K562 (cell line): ENCODE data around the gene ZFP57. TPM values are rescaled to one million over a fixed set of nuclear protein-coding genes. Genes with fewer than 3 reads are reported as not detected.
A peak's percentile ranks its signal among the peaks of the same experiment; 100 is the strongest.

ENCODE experiments used
- ATAC-seq: fragments of 200-7000 bp; cut with Tn5 transposase; 3 replicates; pipeline ENCODE4 v1.9.1; 2020; ENCODE audit warnings: moderate library complexity
- BruUV-seq: library from RNA; stranded (reverse); fragments of 400-500 nt; replicated peaks from 2 replicates; lab custom pipeline; 2021; lab: Mats Ljungman, UMichigan
- CTCF ChIA-PET: fragments of 300-600 bp; formaldehyde crosslinking; extraction: SDS; loops from one replicate; lab custom pipeline; 2021; ENCODE audit warnings: low intra/inter-chr PET ratio; lab: Yijun Ruan, JAX
- POLR2A ChIA-PET: fragments of 300-600, 350-650 bp; sonication (Branson Sonifier 250); formaldehyde crosslinking; extraction: SDS; loops from one replicate; lab custom pipeline; 2021; ENCODE audit warnings: antibody characterized with exemption, inconsistent platforms; lab: Yijun Ruan, JAX
- DNase-seq, 4 experiments: peaks; one replicate each; pipeline versions ENCODE4 v3.0.0 to v3.0.0-alpha.2; 2011 to 2018; ENCODE audit warnings: low spot score in 3 of 4, mixed read lengths in 3 of 4; ENCODE audit errors: extremely low read depth in 1 of 4
- FAIRE-seq: peaks from 2 replicates; lab custom pipeline; 2011; peaks lifted over from hg19 to GRCh38; lab: Jason Lieb, UNC
- H2AFZ ChIP-seq: 2 replicates; pipeline ENCODE4 v1.6.0; 2011; ENCODE audit warnings: low read depth, low read length, control low read depth, inconsistent platforms
- H3K27ac ChIP-seq: fragments of 200-600 bp; 3 replicates; pipeline ENCODE4 v1.8.0; 2011; ENCODE audit warnings: low read depth, mild to moderate bottlenecking, control low read depth, inconsistent platforms, low read length, moderate library complexity, mixed read lengths; ENCODE audit errors: extremely low read depth
- H3K27me3 ChIP-seq, 2 experiments: fragments of 300-600 bp in 1 of 2; 2 replicates in 1 of 2; 3 replicates in 1 of 2; pipeline versions ENCODE4 v1.6.0 to v1.8.0; 2011; ENCODE audit warnings: inconsistent platforms in 2 of 2, low read length in 2 of 2, mild to moderate bottlenecking in 1 of 2, mixed read lengths in 1 of 2, moderate library complexity in 1 of 2; ENCODE audit not compliant: control insufficient read depth in 2 of 2, insufficient read depth in 2 of 2
- H3K36me3 ChIP-seq: fragments of 300-600 bp; 3 replicates; pipeline ENCODE4 v1.8.0; 2011; ENCODE audit warnings: mild to moderate bottlenecking, low read length, inconsistent platforms; ENCODE audit not compliant: control insufficient read depth, insufficient read depth
- H3K4me1 ChIP-seq, 2 experiments: fragments of 200-600 bp in 1 of 2; replicated peaks in 1 of 2; 2 replicates in 1 of 2; 3 replicates in 1 of 2; pipeline versions ENCODE4 v1.5.1 to v1.8.0; 2011; ENCODE audit warnings: inconsistent platforms in 2 of 2, low read length in 2 of 2, mild to moderate bottlenecking in 1 of 2, mixed read lengths in 1 of 2, moderate library complexity in 1 of 2; ENCODE audit not compliant: control insufficient read depth in 2 of 2, insufficient read depth in 2 of 2
- H3K4me2 ChIP-seq: 2 replicates; pipeline ENCODE4 v1.6.1; 2011; ENCODE audit warnings: low read length, control low read depth, inconsistent platforms, mixed read lengths; ENCODE audit not compliant: insufficient read depth
- H3K4me3 ChIP-seq: fragments of 200-600 bp; sonication (generic), shearing (Covaris generic); 2 replicates; pipeline ENCODE4 v1.5.1; 2016; ENCODE audit warnings: control low read depth, inconsistent platforms
- H3K79me2 ChIP-seq: fragments of 200-600 bp; 3 replicates; pipeline ENCODE4 v1.8.0; 2011; ENCODE audit warnings: low read length, inconsistent platforms; ENCODE audit not compliant: control insufficient read depth, insufficient read depth
- H3K9ac ChIP-seq, 2 experiments: 2 replicates each; pipeline versions ENCODE4 v1.6.0 to v1.6.1; 2011; ENCODE audit warnings: low read depth in 2 of 2, low read length in 2 of 2, control low read depth in 1 of 2, inconsistent platforms in 1 of 2, mild to moderate bottlenecking in 1 of 2, mixed read lengths in 1 of 2; ENCODE audit not compliant: insufficient read depth in 1 of 2
- H3K9me1 ChIP-seq: one replicate; pipeline ENCODE4 v1.6.0; 2011; ENCODE audit warnings: inconsistent platforms, mild to moderate bottlenecking, low read length, moderate library complexity; ENCODE audit not compliant: control insufficient read depth, insufficient read depth
- H3K9me3 ChIP-seq: replicated peaks from 2 replicates; pipeline ENCODE4 v1.5.1; 2011; ENCODE audit warnings: low read depth, low read length, inconsistent platforms; ENCODE audit not compliant: control insufficient read depth, insufficient read depth
- H4K20me1 ChIP-seq: replicated peaks from 2 replicates; pipeline ENCODE4 v1.6.1; 2011; ENCODE audit warnings: low read length, inconsistent platforms, mixed read lengths; ENCODE audit not compliant: control insufficient read depth, insufficient read depth
- FOXJ3 ChIP-seq: sonication (generic); formaldehyde crosslinking; IDR thresholded peaks from 2 replicates; pipeline ENCODE4 v1.4.0; 2020; ENCODE audit warnings: mild to moderate bottlenecking, missing genetic modification reagents
- HDAC3 ChIP-seq: fragments of 450-650 bp; IDR thresholded peaks from 2 replicates; pipeline ENCODE4 v1.6.1; 2018; ENCODE audit warnings: borderline replicate concordance, mild to moderate bottlenecking, moderate library complexity; ENCODE audit not compliant: partially characterized antibody
- HDAC6 ChIP-seq: IDR thresholded peaks from 2 replicates; pipeline ENCODE4 v1.6.1; 2012; ENCODE audit warnings: low read depth, mild to moderate bottlenecking, control low read depth, inconsistent platforms, low read length, moderate library complexity
- KLF10 ChIP-seq: fragments of 250-450 bp; sonication (Bioruptor Pico); IDR thresholded peaks from 2 replicates; pipeline ENCODE4 v1.6.1; 2021; ENCODE audit warnings: matching md5 sums
- PHTF2 ChIP-seq: fragments of 250-450 bp; sonication (Bioruptor Pico); IDR thresholded peaks from 2 replicates; pipeline ENCODE4 v1.5.0; 2021; ENCODE audit warnings: mild to moderate bottlenecking
- SMAD1 ChIP-seq: fragments of 150-350 bp; IDR thresholded peaks from 2 replicates; pipeline ENCODE4 v1.6.1; 2014; ENCODE audit warnings: low read length, low read depth; ENCODE audit not compliant: partially characterized antibody
- SREBF1 ChIP-seq: fragments of 150-350 bp; IDR thresholded peaks from 2 replicates; pipeline ENCODE4 v1.6.1; 2014; ENCODE audit warnings: antibody characterized with exemption, low read depth, low read length, borderline replicate concordance
- ZEB2 ChIP-seq: fragments of 450-650 bp; IDR thresholded peaks from 2 replicates; pipeline ENCODE4 v1.6.1; 2016
- ZNF146 ChIP-seq: IDR thresholded peaks from one replicate; pipeline ENCODE4 v1.6.1; 2018; ENCODE audit warnings: missing compliant biosample characterization; ENCODE audit not compliant: unreplicated experiment
- ZNF324 ChIP-seq: fragments of 250-450 bp; sonication (Bioruptor Pico); IDR thresholded peaks from 2 replicates; pipeline ENCODE4 v1.4.0; 2020; ENCODE audit warnings: mild to moderate bottlenecking
- WGBS: fragments of 100-300 bp; shearing (Covaris generic); methylation state at CpG from one replicate; pipeline ENCODE4 v1.1.6; 2016; ENCODE audit warnings: low coverage, mixed read lengths; ENCODE audit not compliant: insufficient coverage; ENCODE audit errors: missing lambda C conversion rate; 5-methylcytosine and 5-hydroxymethylcytosine counted together
- in situ Hi-C: fragments of 300-500 bp; cut with MboI; formaldehyde crosslinking; loops from 4 replicates; pipeline ENCODE4 v1.15.0; 2018; ENCODE audit warnings: inconsistent platforms, mixed read lengths
- intact Hi-C: fragments of 100-400 bp; cut with micrococcal nuclease; formaldehyde crosslinking; loops from 2 replicates; pipeline ENCODE4 v1.14.2; 2022
- polyA plus RNA-seq, 8 experiments: library from polyadenylated mRNA; depleted of rRNA in 4 of 8; stranded (reverse) in 5 of 8; unstranded in 3 of 8; fragments of >200 nt; fragmentation: Nextera tagmentation in 2 of 8; fragmentation: Illumina TruSeq in 1 of 8; extraction: Ambion mirVana in 2 of 8; extraction: Trizol in 1 of 8; gene quantifications; 2 replicates each; pipeline versions ENCODE4 v1.2.1 to v1.2.3, GENCODE V29; 2011 to 2014; ENCODE audit warnings: inconsistent platforms in 1 of 8, missing spikeins in 1 of 8
- total RNA-seq, 7 experiments: library from RNA; depleted of rRNA in 6 of 7; stranded (reverse); fragments of >200 nt in 6 of 7; fragmentation: Illumina TruSeq in 2 of 7; extraction: Trizol in 2 of 7; gene quantifications; 2 replicates each; pipeline versions ENCODE4 v1.2.1 to v1.2.3, GENCODE V29; 2011 to 2021; ENCODE audit warnings: low replicate concordance in 1 of 7
- TF ChIP-seq, protein P1 (sequence below): IDR thresholded peaks from 2 replicates; pipeline ENCODE4 v1.6.1; 2016; ENCODE audit warnings: missing genetic modification characterization, missing compliant biosample characterization
- TF ChIP-seq, protein P2 (sequence below): fragments of 250-450 bp; sonication (Bioruptor Pico); IDR thresholded peaks from 2 replicates; pipeline ENCODE4 v1.6.1; 2021; ENCODE audit warnings: mild to moderate bottlenecking

The ZFP57 gene
- total and polyA plus RNA-seq, 9 of the 15 experiments (the other 6 are each of a cell fraction or from before 2014, with no cell fraction given), result 0.04 to 0.28 (median 0.13) TPM

DNA sequence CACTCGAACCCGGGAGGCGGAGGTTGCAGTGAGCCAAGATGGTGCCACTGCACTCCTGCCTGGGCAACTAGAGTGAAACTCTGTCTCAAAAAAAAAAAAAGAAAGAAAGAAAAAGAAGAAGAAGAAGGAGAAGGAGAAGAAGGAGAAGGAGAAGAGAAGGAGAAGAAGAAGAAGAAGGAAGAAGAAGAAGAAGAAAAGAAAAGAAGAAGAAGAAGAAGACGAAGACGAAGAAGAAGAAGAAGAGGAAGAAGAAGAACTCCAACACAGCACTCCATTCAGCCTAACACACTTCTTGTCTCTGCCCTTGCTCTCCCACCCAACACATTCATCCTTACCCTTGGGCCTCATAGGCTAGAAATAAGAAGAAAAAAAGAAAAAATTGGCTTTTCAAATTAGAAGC is 6.9 kb downstream of the ZFP57 start:
- intact Hi-C loops (no loop called here), in situ Hi-C loops (no loop called here)
- no peaks in the 10 kb centered on the region for H3K36me3 ChIP-seq
- BruUV-seq, result no TSS peak
- TF ChIP-seq, protein P1, sequence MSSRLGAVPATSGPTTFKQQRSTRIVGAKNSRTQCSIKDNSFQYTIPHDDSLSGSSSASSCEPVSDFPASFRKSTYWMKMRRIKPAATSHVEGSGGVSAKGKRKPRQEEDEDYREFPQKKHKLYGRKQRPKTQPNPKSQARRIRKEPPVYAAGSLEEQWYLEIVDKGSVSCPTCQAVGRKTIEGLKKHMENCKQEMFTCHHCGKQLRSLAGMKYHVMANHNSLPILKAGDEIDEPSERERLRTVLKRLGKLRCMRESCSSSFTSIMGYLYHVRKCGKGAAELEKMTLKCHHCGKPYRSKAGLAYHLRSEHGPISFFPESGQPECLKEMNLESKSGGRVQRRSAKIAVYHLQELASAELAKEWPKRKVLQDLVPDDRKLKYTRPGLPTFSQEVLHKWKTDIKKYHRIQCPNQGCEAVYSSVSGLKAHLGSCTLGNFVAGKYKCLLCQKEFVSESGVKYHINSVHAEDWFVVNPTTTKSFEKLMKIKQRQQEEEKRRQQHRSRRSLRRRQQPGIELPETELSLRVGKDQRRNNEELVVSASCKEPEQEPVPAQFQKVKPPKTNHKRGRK (tag), result peak; percentile 71
- TF ChIP-seq PHTF2 (CRISPR knock-in tag) (no peak), HDAC3 (no peak)
- DNase-seq, result no peak
- H3K9me1 ChIP-seq, result no peaks in the 10 kb centered on the region
- CTCF ChIA-PET, result no interaction called here
- no peak overlapping the region for H3K27ac ChIP-seq
- no peak overlapping the region for H2AFZ ChIP-seq
- no peak for ATAC-seq
- POLR2A ChIA-PET, result interaction anchor here (1.5 kb wide), 1 partner anchor 10 kb away, joined by 3 read pairs; no protein-coding TSS in a partner anchor
- peaks cover 24 to 43% of the 10 kb centered on the region in 2 experiments; a peak in 4 of 5 replicates for H3K27me3 ChIP-seq
- 0 out of 2 replicates have a peak, but pooled peaks cover 3% of the 10 kb centered on the region for H4K20me1 ChIP-seq
- H3K4me3 ChIP-seq, result no peak overlapping the region
- FAIRE-seq, result no peak
- H3K9me3 ChIP-seq, result no peaks in the 10 kb centered on the region
- WGBS, result 3% methylated on average over 5 of the region's 5 CpGs
- H3K4me1 ChIP-seq, result no peaks in the 10 kb centered on the region
- H3K9ac ChIP-seq, result no peak overlapping the region
- H3K79me2 ChIP-seq, result no peaks in the 10 kb centered on the region
- no peak overlapping the region for H3K4me2 ChIP-seq

DNA sequence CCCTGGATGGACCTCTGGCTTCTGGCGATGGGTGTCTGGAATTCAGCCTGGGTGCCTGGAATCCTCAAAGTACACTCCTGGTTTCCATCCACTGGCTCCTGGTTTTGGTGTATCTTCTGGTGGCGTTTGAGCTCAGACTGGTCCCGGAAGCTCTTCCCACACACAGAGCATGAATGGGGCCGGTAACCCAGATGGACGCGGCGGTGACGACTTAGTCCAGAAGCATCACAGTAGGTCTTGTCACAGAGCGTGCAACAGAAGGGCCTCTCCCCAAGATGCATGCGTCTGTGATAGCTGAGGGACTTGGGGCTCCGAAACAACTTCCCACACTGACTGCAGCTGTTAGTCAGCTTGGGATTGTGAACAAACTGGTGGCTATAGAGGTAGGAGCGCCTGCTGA is 7.8 kb downstream of the ZFP57 start:
- Histone ChIP-seq H3K4me3 (no peak overlapping the region), H2AFZ (no peak overlapping the region), H3K79me2 (no peaks in the 10 kb centered on the region), H3K9ac (0 out of 4 replicates have a peak overlapping the region, but pooled peaks of 1 of the 2 experiments have one; percentile 29), H3K36me3 (no peaks in the 10 kb centered on the region), H3K4me2 (no peak overlapping the region), H3K9me3 (no peaks in the 10 kb centered on the region), H3K9me1 (no peaks in the 10 kb centered on the region), H4K20me1 (0 out of 2 replicates have a peak, but pooled peaks cover 3% of the 10 kb centered on the region), H3K27me3 (peaks cover 27 to 43% of the 10 kb centered on the region in 2 experiments; a peak in 4 of 5 replicates), H3K27ac (no peak overlapping the region), H3K4me1 (no peaks in the 10 kb centered on the region)
- DNase-seq, result no peak
- FAIRE-seq, result no peak
- POLR2A ChIA-PET, result interaction anchor here (0.6 to 1.5 kb wide), 4 partner anchors 10 to 472 kb away, joined by 3 to 4 read pairs (median 3); no protein-coding TSS in a partner anchor
- WGBS, result 10% methylated on average over 12 of the region's 12 CpGs
- intact Hi-C loops (no loop called here), in situ Hi-C loops (no loop called here)
- CTCF ChIA-PET, result no interaction called here
- no TSS peak for BruUV-seq
- ATAC-seq, result no peak
- TF ChIP-seq KLF10 (CRISPR knock-in tag) (no peak), FOXJ3 (no peak), SREBF1 (no peak), ZNF146 (CRISPR knock-in tag) (no peak), HDAC6 (no peak), ZEB2 (no peak), SMAD1 (no peak), ZNF324 (CRISPR knock-in tag) (no peak)
- TF ChIP-seq, protein P2, sequence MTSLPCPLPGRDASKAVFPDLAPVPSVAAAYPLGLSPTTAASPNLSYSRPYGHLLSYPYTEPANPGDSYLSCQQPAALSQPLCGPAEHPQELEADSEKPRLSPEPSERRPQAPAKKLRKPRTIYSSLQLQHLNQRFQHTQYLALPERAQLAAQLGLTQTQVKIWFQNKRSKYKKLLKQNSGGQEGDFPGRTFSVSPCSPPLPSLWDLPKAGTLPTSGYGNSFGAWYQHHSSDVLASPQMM (CRISPR knock-in tag), result no peak
